GM18951 (cell line): Measurements from ENCODE around the gene ZBED1.
"Not testable (repeated sequence)": the region's sequence is repeated elsewhere in the genome, so short reads cannot be mapped to it uniquely, and the experiment has no call there.

ENCODE experiments used
- POLR2A ChIP-seq: IDR thresholded peaks from 4 replicates; pipeline ENCODE4 v1.6.1; 2011; ENCODE audit warnings: mild to moderate bottlenecking; ENCODE audit not compliant: insufficient read length, insufficient read depth; ENCODE audit errors: extremely low read depth
- in situ Hi-C: fragments of 300-500 bp; cut with MboI; formaldehyde crosslinking; loops from one replicate; pipeline ENCODE4 v1.12.0; 2022; ENCODE audit warnings: low sequenced_read_pairs, mixed read lengths, inconsistent platforms; ENCODE audit not compliant: unreplicated experiment

Gene ZBED1

GRCh38 chrX:2507904-2508627 is 7.3 kb upstream of the ZBED1 start:
- TF ChIP-seq POLR2A = no peak
- in situ Hi-C loops = no loop called here

GRCh38 chrX:2507196-2507595 is 6.4 kb upstream of the ZBED1 start:
- in situ Hi-C loops = no loop called here

GRCh38 chrX:2505341-2505740 is 4.6 kb upstream of the ZBED1 start:
- in situ Hi-C loops = not testable (repeated sequence)

More at GRCh38 chrX:2507196-2507595, 6.4 kb upstream of the ZBED1 start:
- TF ChIP-seq POLR2A = no peak

GRCh38 chrX:2504706-2505332 is 4.0 kb upstream of the ZBED1 start:
- no peak for TF ChIP-seq POLR2A
- in situ Hi-C loops = no loop called here

- in situ Hi-C loops = no loop called here
- no peak for TF ChIP-seq POLR2A
These were observed 3.1 kb upstream of the ZBED1 start for GRCh38 chrX:2503591-2504500.

GRCh38 chrX:2502668-2503519 is 2.1 kb upstream of the ZBED1 start:
- in situ Hi-C loops = no loop called here

GRCh38 chrX:2502120-2502667 is 1.4 kb upstream of the ZBED1 start:
- no peak for TF ChIP-seq POLR2A
- in situ Hi-C loops = no loop called here

More at GRCh38 chrX:2502668-2503519, 2.1 kb upstream of the ZBED1 start:
- no peak for TF ChIP-seq POLR2A

- no peak for TF ChIP-seq POLR2A
- in situ Hi-C loops = no loop called here
These were observed 855 bp upstream of the ZBED1 start for GRCh38 chrX:2501559-2502102.

GRCh38 chrX:2500091-2500802 is 529 bp downstream of the ZBED1 start:
- in situ Hi-C loops = no loop called here
- TF ChIP-seq POLR2A = no peak

GRCh38 chrX:2499507-2499906 is 1.3 kb downstream of the ZBED1 start:
- in situ Hi-C loops = no loop called here
- no peak for TF ChIP-seq POLR2A

- no peak for TF ChIP-seq POLR2A
- in situ Hi-C loops = no loop called here
These were observed 1.9 kb downstream of the ZBED1 start for GRCh38 chrX:2498781-2499302.
